ENCODE measurements around the gene KIFC3.

KIFC3 gene

DNA sequence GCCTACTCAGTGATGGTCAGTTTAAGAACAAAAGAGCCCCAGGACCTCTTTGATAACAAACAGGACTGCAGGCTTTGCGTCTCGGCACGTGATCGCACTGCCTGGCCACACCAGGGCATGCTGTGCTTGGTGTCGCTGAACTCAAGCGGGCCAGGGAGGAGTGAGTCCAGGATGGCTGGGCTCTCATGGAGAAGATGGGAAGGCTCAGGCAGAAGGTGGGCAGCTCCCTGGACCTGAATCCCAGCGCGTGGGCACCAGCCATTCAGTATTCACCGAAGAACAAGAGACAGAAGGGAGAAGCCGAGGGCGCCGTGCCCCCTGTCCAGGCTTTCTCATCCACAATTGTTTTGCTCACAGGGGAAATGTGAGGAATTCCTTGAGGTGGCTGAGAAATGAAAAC lies 54.8 kb downstream of the KIFC3 start:
- TF ChIP-seq TAF1 (IDR thresholded peaks at IDR 0.05; ENCODE audit: borderline replicate concordance, insufficient read depth, low read length) (no peak), SIN3A (IDR thresholded peaks at IDR 0.05; ENCODE audit: borderline replicate concordance, insufficient read depth, low read length) (no peak)

DNA sequence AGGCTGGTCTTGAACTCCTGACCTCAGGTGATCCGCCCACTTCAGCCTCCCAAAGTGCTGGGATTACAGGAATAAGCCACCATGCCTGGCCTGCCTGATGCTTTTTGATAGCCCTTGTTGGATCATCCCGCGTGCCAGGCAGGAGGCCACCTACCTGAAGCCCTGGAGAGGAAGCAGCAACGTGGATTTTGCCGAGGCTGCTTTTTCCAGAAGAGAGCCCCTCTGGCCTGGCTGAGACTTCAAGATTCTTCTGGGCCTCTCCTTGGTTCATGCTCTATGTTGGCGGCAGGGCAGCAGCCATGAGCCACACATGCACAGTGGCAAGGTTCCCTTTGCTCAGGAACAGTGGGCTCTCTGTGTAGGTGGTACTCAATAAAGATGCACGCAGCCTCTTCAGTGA lies 55.2 kb downstream of the KIFC3 start:
- TF ChIP-seq FOXP2 (optimal IDR thresholded peaks at IDR 0.05; ENCODE audit: borderline replicate concordance, extremely low read depth, extremely low read length, insufficient read depth) (no peak), POLR2AphosphoS5 (IDR thresholded peaks at IDR 0.05; ENCODE audit: low read depth, low read length) (no peak), SIN3A (IDR thresholded peaks at IDR 0.05; ENCODE audit: borderline replicate concordance, insufficient read depth, low read length) (no peak), TAF1 (IDR thresholded peaks at IDR 0.05; ENCODE audit: borderline replicate concordance, insufficient read depth, low read length) (no peak)
- TF ChIP-seq, protein P1, sequence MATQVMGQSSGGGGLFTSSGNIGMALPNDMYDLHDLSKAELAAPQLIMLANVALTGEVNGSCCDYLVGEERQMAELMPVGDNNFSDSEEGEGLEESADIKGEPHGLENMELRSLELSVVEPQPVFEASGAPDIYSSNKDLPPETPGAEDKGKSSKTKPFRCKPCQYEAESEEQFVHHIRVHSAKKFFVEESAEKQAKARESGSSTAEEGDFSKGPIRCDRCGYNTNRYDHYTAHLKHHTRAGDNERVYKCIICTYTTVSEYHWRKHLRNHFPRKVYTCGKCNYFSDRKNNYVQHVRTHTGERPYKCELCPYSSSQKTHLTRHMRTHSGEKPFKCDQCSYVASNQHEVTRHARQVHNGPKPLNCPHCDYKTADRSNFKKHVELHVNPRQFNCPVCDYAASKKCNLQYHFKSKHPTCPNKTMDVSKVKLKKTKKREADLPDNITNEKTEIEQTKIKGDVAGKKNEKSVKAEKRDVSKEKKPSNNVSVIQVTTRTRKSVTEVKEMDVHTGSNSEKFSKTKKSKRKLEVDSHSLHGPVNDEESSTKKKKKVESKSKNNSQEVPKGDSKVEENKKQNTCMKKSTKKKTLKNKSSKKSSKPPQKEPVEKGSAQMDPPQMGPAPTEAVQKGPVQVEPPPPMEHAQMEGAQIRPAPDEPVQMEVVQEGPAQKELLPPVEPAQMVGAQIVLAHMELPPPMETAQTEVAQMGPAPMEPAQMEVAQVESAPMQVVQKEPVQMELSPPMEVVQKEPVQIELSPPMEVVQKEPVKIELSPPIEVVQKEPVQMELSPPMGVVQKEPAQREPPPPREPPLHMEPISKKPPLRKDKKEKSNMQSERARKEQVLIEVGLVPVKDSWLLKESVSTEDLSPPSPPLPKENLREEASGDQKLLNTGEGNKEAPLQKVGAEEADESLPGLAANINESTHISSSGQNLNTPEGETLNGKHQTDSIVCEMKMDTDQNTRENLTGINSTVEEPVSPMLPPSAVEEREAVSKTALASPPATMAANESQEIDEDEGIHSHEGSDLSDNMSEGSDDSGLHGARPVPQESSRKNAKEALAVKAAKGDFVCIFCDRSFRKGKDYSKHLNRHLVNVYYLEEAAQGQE (IDR thresholded peaks at IDR 0.05; ENCODE audit: insufficient read depth in 1 of 2, low read depth in 2 of 2, low read length in 2 of 2): no peak

- TF ChIP-seq SIN3A (IDR thresholded peaks at IDR 0.05; ENCODE audit: borderline replicate concordance, insufficient read depth, low read length) (no peak), POLR2AphosphoS5 (IDR thresholded peaks at IDR 0.05; ENCODE audit: low read depth, low read length) (no peak), TAF1 (IDR thresholded peaks at IDR 0.05; ENCODE audit: borderline replicate concordance, insufficient read depth, low read length) (no peak), FOXP2 (optimal IDR thresholded peaks at IDR 0.05; ENCODE audit: borderline replicate concordance, extremely low read depth, extremely low read length, insufficient read depth) (no peak)
- TF ChIP-seq, protein P1 (IDR thresholded peaks at IDR 0.05; ENCODE audit: insufficient read depth in 1 of 2, low read depth in 2 of 2, low read length in 2 of 2): no peak
These were observed 56.5 kb downstream of the KIFC3 start for GRCh38 chr16:57745768-57746167.

- TF ChIP-seq POLR2AphosphoS5 (IDR thresholded peaks at IDR 0.05; ENCODE audit: low read depth, low read length) (no peak), TAF1 (IDR thresholded peaks at IDR 0.05; ENCODE audit: borderline replicate concordance, insufficient read depth, low read length) (no peak), SIN3A (IDR thresholded peaks at IDR 0.05; ENCODE audit: borderline replicate concordance, insufficient read depth, low read length) (no peak), FOXP2 (optimal IDR thresholded peaks at IDR 0.05; ENCODE audit: borderline replicate concordance, extremely low read depth, extremely low read length, insufficient read depth) (no peak)
- TF ChIP-seq, protein P1 (IDR thresholded peaks at IDR 0.05; ENCODE audit: insufficient read depth in 1 of 2, low read depth in 2 of 2, low read length in 2 of 2): no peak
These were observed 57.7 kb downstream of the KIFC3 start for GRCh38 chr16:57744642-57744903.

DNA sequence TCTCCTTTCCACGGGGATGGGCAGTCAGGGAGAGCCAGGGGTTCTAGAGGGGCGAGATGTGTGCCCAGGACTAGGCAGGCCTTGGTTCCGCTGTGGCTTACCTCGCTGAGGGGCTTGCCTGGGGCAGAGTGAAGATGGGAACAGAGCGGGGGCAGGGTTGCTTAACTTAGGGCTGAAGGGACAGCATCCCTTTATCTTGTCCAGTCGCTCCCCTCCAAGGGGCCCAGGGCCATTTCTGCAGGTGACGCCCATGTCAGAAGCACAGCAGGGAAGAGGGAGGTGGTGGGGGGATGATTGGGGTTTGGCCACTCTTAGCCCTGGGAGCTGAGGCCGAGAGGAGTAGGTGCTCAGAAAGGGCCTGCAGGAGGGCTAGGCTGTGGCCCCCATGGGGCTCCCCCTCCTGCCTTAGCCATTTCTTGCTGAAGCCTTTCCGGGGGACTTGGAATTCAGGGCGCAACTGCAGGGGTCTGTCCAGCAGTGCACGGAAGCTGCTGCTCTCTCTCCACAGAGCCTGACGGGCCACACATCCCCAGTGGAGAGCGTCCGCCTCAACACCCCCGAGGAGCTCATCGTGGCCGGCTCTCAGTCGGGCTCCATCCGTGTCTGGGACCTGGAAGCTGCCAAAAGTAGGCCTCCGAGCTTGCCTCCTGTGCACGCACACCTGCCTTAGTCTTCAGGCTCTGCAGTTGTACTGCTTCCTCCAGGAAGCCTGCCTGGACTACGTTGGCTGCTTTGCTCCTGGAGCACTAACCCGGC lies 58.2 kb downstream of the KIFC3 start:
- TF ChIP-seq FOXP2 (optimal IDR thresholded peaks at IDR 0.05; ENCODE audit: borderline replicate concordance, extremely low read depth, extremely low read length, insufficient read depth): no peak
- no peak for TF ChIP-seq SIN3A (IDR thresholded peaks at IDR 0.05; ENCODE audit: borderline replicate concordance, insufficient read depth, low read length)
- TF ChIP-seq POLR2AphosphoS5 (IDR thresholded peaks at IDR 0.05; ENCODE audit: low read depth, low read length): no peak
- TF ChIP-seq TAF1 (IDR thresholded peaks at IDR 0.05; ENCODE audit: borderline replicate concordance, insufficient read depth, low read length): no peak
- TF ChIP-seq, protein P1 (IDR thresholded peaks at IDR 0.05; ENCODE audit: insufficient read depth in 1 of 2, low read depth in 2 of 2, low read length in 2 of 2): no peak

Data from PFSK-1 (cell line).